Lower leg skin (tissue), 3 donors: ENCODE results near the gene MAGEF1.

Experiments used
- POLR2A ChIP-seq, 2 donors: fragments of 450-650 bp; IDR thresholded peaks; one replicate each; pipeline ENCODE4 v1.6.1; 2016 to 2017; ENCODE audit warnings: antibody characterized with exemption in 2 of 2, mild to moderate bottlenecking in 1 of 2, moderate library complexity in 1 of 2
- TF ChIP-seq, protein P1 (sequence below), 3 donors: fragments of 450-650 bp; IDR thresholded peaks; one replicate each; pipeline ENCODE4 v1.5.1; 2016; ENCODE audit warnings: antibody characterized with exemption in 3 of 3, mild to moderate bottlenecking in 3 of 3, moderate library complexity in 2 of 3

DNA sequence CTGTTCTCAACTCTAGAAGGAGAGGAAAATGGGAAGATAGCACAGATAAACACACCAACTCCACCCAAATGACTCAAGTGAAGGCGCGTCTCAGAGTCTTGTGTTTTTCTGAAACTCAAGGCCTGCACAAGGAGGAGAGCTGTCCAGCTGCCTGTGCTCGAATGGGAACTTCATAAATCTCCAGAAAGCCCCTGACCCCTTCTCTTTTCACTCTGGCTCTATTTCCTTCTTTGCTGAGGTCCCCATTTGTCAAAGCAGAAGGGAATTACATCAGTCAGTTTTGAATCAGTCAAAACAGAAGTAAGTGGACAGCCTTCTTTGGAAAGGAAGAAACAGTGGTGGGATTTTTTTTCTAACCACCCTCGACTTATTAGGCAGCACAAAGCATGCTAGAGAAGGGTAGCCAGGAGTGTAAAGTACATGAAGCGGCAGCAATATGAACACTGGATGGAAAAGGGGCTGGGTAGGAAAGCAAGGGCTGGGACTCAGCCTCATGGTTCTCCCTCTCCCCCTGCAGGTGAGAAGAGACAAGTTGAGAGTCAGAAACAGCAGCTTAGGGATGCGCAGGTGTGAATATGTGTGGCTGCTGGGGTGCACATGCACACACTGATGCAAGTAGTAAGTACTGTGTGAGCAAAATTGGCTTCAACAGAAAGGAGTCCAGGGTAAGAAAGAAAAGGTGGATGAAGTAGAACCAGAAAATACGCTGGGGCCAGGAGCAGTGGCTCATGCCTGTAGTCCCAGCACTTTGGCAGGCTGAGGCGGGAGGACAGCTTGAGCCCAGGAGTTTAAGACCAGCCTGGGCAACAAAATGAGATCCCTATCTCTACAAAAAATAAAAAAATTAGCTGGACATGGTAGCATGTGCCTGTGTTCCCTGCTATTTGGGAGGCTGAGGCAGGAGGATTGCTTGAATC lies 36.6 kb upstream of the MAGEF1 start:
- TF ChIP-seq, protein P1, sequence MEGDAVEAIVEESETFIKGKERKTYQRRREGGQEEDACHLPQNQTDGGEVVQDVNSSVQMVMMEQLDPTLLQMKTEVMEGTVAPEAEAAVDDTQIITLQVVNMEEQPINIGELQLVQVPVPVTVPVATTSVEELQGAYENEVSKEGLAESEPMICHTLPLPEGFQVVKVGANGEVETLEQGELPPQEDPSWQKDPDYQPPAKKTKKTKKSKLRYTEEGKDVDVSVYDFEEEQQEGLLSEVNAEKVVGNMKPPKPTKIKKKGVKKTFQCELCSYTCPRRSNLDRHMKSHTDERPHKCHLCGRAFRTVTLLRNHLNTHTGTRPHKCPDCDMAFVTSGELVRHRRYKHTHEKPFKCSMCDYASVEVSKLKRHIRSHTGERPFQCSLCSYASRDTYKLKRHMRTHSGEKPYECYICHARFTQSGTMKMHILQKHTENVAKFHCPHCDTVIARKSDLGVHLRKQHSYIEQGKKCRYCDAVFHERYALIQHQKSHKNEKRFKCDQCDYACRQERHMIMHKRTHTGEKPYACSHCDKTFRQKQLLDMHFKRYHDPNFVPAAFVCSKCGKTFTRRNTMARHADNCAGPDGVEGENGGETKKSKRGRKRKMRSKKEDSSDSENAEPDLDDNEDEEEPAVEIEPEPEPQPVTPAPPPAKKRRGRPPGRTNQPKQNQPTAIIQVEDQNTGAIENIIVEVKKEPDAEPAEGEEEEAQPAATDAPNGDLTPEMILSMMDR (IDR thresholded peaks at IDR 0.05), result no peak
- no peak for TF ChIP-seq POLR2A (IDR thresholded peaks at IDR 0.05)
